NCI-H187 treated with DMSO at 0.1 percent for 48 hours (cell line): ENCODE results near the gene NUP54.

Experiments used
- DNase-seq: peaks from one replicate; lab custom pipeline; 2025; lab: John Stamatoyannopoulos, UW

The NUP54 gene

GRCh38 chr4:76144546-76144945 is 3.7 kb downstream of the NUP54 start:
- DNase-seq: no peak

GRCh38 chr4:76141241-76141640 is 7.0 kb downstream of the NUP54 start:
- no peak for DNase-seq

GRCh38 chr4:76127754-76128153 is 20.4 kb downstream of the NUP54 start:
- no peak for DNase-seq

GRCh38 chr4:76125816-76126215 is 22.4 kb downstream of the NUP54 start:
- no peak for DNase-seq

- DNase-seq: no peak
These were observed 28.0 kb downstream of the NUP54 start for GRCh38 chr4:76120199-76120598.

- DNase-seq: no peak
These were observed 30.7 kb downstream of the NUP54 start for GRCh38 chr4:76117536-76117935.

- no peak for DNase-seq
These were observed 31.4 kb downstream of the NUP54 start for GRCh38 chr4:76116821-76117220.

- no peak for DNase-seq
These were observed 39.6 kb downstream of the NUP54 start for GRCh38 chr4:76108467-76109181.

- DNase-seq: no peak
These were observed 41.8 kb downstream of the NUP54 start for GRCh38 chr4:76106442-76106841.

- no peak for DNase-seq
These were observed 42.5 kb downstream of the NUP54 start for GRCh38 chr4:76105652-76106051.

- DNase-seq: no peak
These were observed 52.1 kb downstream of the NUP54 start for GRCh38 chr4:76096076-76096475.

GRCh38 chr4:76095568-76095967 is 52.6 kb downstream of the NUP54 start:
- no peak for DNase-seq

- no peak for DNase-seq
These were observed 57.1 kb downstream of the NUP54 start for GRCh38 chr4:76091052-76091451.

- DNase-seq: no peak
These were observed 57.9 kb downstream of the NUP54 start for GRCh38 chr4:76090241-76090691.

GRCh38 chr4:76088719-76089118 is 59.5 kb downstream of the NUP54 start:
- DNase-seq: no peak

GRCh38 chr4:76087007-76087769 is 61.0 kb downstream of the NUP54 start:
- DNase-seq: peak; percentile 42

- DNase-seq: no peak
These were observed 63.7 kb downstream of the NUP54 start for GRCh38 chr4:76084542-76084941.

GRCh38 chr4:76083386-76083988 is 64.7 kb downstream of the NUP54 start:
- DNase-seq: no peak

GRCh38 chr4:76078033-76078613 is 70.1 kb downstream of the NUP54 start:
- no peak for DNase-seq

- no peak for DNase-seq
These were observed 73.1 kb downstream of the NUP54 start for GRCh38 chr4:76074993-76075600.

GRCh38 chr4:76074468-76074867 is 73.7 kb downstream of the NUP54 start, which contains the start of gene ART3:
Gene ART3, plus strand, starts transcription at chr4:76074709. Its CDS starts 1,181 bp downstream, at chr4:76075890.
- DNase-seq: no peak

GRCh38 chr4:76072760-76073159 is 75.4 kb downstream of the NUP54 start:
- no peak for DNase-seq
